Effector memory CD4-positive, alpha-beta T cell (primary cell): ENCODE data around the gene RUFY2.
"Not testable (repeated sequence)": the region's sequence is repeated elsewhere in the genome, so short reads cannot be mapped to it uniquely, and the experiment has no call there.

ENCODE experiments used
- DNase-seq, 3 donors: peaks; one replicate each; pipeline ENCODE4 v3.0.0-alpha.2; 2020
- H3K27ac ChIP-seq: 2 replicates; pipeline ENCODE4 v1.7.0; 2013; ENCODE audit warnings: mild to moderate bottlenecking, low read length, moderate library complexity; ENCODE audit not compliant: insufficient read depth, poor library complexity, severe bottlenecking
- H3K27me3 ChIP-seq: replicated peaks from 2 replicates; pipeline ENCODE4 v1.7.0; 2013; ENCODE audit warnings: mild to moderate bottlenecking, low read length; ENCODE audit not compliant: insufficient read depth, control insufficient read depth, poor library complexity, severe bottlenecking
- H3K36me3 ChIP-seq: 2 replicates; pipeline ENCODE4 v1.7.0; 2013; ENCODE audit warnings: mild to moderate bottlenecking, low read length, moderate library complexity; ENCODE audit not compliant: control insufficient read depth, insufficient read depth
- H3K4me1 ChIP-seq: 2 replicates; pipeline ENCODE4 v1.7.0; 2013; ENCODE audit warnings: low read length, mild to moderate bottlenecking; ENCODE audit not compliant: control insufficient read depth, insufficient read depth, poor library complexity, severe bottlenecking
- H3K4me3 ChIP-seq: 2 replicates; pipeline ENCODE4 v1.7.0; 2013; ENCODE audit warnings: low read length, low read depth, mild to moderate bottlenecking; ENCODE audit not compliant: insufficient read depth, poor library complexity, severe bottlenecking
- H3K9me3 ChIP-seq: 2 replicates; pipeline ENCODE4 v1.7.0; 2013; ENCODE audit warnings: mild to moderate bottlenecking, low read length, moderate library complexity; ENCODE audit not compliant: control insufficient read depth

Gene RUFY2

DNA sequence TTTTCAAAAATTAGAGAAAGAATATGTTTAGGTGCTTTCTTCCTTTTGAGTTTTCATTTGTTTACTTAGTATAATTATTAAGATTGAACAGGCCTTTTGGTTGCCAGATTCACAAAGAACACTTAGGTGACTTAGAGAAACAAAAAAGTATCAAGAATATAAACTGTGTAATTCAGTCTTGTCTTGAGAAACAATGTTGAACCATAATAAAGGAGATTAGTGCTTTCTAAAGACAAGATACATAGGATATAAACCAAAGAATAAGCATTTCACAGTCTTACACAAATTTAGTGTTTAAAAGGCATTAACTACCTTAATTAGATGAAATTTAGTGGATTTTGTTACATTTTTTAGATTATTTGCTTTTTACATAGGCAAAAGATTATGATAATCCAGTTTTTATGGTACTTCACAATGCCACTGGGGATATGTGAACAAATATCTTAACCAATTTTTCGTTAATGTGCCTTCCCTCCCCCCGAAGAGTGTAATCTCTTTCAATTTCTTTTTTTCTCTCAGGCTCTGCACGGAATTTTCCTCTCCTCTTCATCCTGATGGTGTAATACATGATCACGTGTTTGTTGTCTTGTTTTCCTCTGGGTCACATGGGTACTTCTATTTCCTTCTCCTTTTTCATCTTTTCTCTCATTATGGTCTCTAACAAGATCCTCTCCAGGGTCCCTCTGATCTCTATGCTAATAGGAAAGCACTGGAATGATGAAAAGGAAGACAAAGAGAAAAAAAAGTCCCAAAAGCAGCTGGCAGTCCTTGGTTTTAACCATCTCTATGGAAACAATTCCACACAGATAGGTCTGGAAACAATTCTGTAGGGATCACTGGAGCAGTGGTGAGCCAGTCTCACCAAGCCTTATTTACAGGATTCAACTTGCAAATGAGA, 78.9 kb downstream of the RUFY2 start:
- H3K27me3 ChIP-seq = no peaks in the 10 kb centered on the region
- H3K36me3 ChIP-seq = peaks cover 4% of the 10 kb centered on the region
- no peak for DNase-seq
- peaks cover 6% of the 10 kb centered on the region for H3K4me1 ChIP-seq
- H3K4me3 ChIP-seq = no peak overlapping the region
- H3K9me3 ChIP-seq = no peaks in the 10 kb centered on the region
- no peak overlapping the region for H3K27ac ChIP-seq

DNA sequence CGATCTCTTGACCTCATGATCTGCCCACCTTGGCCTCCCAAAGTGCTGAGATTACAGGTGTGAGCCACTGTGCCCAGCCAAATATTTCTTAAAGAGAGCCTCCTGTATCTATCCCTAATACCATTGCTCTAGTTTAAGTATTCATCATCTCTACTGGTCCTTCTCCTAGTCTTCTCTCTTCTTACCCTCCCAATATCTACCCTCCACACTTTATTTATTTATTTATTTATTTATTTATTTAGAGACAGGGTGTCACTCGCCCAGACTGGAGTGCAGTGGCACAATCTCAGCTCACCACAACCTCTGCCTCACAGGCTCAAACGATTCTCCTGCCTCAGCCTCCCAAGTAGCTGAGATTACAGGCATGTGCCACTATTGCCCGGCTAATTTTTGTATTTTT, 82.7 kb downstream of the RUFY2 start:
- H3K36me3 ChIP-seq, H3K27me3 ChIP-seq, H3K4me3 ChIP-seq, H3K4me1 ChIP-seq, H3K9me3 ChIP-seq, DNase-seq, H3K27ac ChIP-seq: not testable (repeated sequence)

DNA sequence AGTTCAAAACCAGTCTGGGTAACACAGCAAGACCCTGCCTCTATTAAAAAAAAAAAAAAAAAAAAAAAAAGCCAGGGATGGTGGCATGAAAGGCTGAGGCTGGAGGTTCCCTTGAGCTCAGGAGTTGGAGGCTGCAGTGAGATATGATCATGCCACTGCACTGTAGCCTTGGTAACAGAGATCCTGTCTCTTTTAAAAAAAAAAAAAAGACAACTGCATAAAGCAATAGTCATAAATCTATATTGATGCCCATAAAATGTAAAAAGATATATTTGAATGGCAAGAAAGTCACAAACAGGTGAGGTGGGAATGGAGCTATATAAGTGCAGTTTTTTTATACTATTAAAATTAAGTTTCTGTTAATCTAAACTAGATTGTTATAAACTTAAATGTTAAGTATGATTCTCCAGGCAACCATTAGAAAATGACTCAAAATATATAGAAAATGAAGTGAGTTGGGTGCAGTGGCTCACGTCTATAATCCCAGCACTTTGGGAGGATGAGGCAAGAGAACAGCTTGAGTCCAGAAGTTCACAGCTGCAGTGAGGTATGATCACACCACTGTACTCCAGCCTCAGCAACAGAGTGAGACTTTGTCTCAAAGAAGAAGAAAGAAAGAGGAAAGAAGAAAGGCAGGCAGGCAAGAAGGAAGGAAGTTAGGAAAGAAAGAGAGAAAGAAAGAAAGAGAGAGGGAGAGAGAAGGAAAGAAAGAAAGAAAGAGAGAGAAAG, 88.6 kb downstream of the RUFY2 start:
- H3K27ac ChIP-seq = no peak overlapping the region
- no peaks in the 10 kb centered on the region for H3K9me3 ChIP-seq
- no peak overlapping the region for H3K4me3 ChIP-seq
- no peaks in the 10 kb centered on the region for H3K36me3 ChIP-seq
- no peaks in the 10 kb centered on the region for H3K27me3 ChIP-seq
- DNase-seq = no peak
- no peaks in the 10 kb centered on the region for H3K4me1 ChIP-seq

DNA sequence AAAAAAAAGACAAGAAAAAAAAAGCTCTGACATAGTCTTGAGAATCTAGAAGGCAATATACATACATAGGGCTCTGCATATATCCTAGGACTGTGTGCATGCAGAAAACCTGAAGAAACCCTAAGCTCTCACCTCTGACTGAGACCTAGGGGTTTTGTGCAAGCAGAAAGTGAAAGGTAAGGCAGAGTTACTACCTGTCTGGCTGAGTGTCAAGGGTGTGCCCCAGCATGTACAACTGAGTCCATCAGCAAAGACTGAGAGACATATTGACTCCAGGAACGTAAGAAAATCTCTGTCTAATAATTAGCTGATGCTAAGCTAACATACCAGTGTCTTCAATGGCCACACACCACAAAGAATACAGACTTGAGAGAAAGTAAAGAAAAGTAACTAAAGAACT, 91.5 kb downstream of the RUFY2 start:
- H3K4me3 ChIP-seq = no peak overlapping the region
- no peaks in the 10 kb centered on the region for H3K36me3 ChIP-seq
- no peaks in the 10 kb centered on the region for H3K27me3 ChIP-seq
- no peaks in the 10 kb centered on the region for H3K4me1 ChIP-seq
- no peak for DNase-seq
- no peak overlapping the region for H3K27ac ChIP-seq
- no peaks in the 10 kb centered on the region for H3K9me3 ChIP-seq

DNA sequence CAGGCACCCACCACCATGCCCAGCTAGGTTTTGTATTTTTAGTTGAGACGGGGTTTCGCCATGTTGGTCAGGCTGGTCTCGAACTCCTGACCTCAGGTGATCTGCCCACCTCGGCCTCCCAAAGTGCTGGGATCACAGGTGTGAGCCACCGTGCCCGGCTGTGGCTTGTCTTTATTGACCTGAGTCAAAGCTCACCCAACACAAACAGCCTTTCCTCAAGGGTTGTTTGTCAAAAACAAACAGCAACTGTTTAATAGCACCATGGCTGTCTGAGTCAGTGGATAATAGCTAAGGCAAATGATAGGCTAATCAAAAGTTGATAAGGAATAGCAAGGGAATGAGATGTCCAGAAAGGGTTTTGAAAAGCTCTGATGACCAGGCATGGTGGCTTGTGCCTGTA, 92.1 kb downstream of the RUFY2 start:
- not testable (repeated sequence) for H3K4me3 ChIP-seq, H3K36me3 ChIP-seq, H3K27ac ChIP-seq, H3K4me1 ChIP-seq, DNase-seq, H3K27me3 ChIP-seq, H3K9me3 ChIP-seq

DNA sequence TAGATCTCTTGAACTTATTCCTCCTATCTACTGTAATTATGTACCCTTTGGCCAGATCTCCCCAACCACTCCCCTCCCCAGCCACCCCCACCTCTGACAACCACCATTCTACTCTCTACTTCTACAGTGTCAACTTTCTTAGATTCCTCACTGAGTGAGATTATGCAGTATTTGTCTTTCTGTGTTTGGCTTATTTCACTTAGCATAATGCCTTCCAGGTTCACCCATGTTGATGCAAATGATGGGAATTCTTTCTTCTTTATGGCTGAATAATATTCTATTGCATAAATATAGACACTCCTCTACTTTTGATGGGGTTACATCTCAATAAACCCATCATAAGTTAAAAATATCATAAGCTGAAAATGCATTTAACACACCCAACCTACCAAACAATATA, 96.5 kb downstream of the RUFY2 start:
- Histone ChIP-seq H3K4me3 (no peak overlapping the region), H3K36me3 (no peaks in the 10 kb centered on the region), H3K27me3 (no peaks in the 10 kb centered on the region), H3K27ac (no peak overlapping the region), H3K9me3 (no peaks in the 10 kb centered on the region), H3K4me1 (no peaks in the 10 kb centered on the region)
- DNase-seq = no peak

DNA sequence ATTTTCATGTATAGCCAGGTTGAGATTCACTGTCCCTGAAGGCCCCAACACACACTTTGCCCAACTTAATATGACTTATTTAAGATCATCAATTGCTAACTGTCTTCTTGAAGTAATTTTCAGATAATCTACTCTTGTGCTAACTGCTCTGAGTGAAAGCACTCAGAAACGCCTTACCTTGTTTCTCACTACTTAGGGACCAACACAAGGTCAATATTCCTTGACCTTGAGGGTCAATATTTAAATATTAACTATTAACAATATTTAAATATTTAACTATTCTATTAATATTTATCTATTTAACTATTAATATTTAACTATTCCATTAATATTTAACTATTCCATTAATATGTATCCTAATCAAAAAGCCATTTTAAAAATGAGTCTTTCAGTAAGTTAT, 101.2 kb downstream of the RUFY2 start:
- no peak for DNase-seq
- H3K27me3 ChIP-seq = no peaks in the 10 kb centered on the region
- H3K4me1 ChIP-seq = no peaks in the 10 kb centered on the region
- no peaks in the 10 kb centered on the region for H3K9me3 ChIP-seq
- no peaks in the 10 kb centered on the region for H3K36me3 ChIP-seq
- H3K27ac ChIP-seq = no peak overlapping the region
- H3K4me3 ChIP-seq = no peak overlapping the region

DNA sequence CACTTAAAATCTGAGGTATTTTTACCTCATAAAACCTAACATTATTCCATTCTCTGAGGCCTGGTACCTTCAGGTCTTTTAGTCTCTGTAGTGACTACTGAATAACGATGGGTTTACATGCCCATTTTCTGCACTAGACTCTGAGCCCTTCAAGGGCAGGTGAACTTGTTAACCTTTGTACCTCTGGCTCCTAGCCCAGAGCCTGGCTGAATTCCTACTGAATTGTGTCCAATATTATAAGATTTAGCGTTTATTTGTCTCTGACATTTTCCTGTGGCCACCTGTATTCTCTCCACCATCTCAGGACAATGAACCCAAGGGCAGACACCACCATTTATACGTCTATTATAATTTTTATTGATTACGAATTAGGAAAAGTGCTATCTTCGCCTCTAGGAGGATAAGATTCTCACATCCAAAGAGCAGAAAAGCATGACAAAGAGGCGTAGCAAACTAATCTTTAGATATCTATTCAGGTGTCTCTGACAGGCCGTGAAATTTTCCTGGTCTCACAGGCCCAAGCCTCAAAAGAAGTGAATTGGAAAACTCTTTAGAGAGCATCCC, 103.1 kb downstream of the RUFY2 start:
- no peaks in the 10 kb centered on the region for H3K27me3 ChIP-seq
- DNase-seq = no peak

DNA sequence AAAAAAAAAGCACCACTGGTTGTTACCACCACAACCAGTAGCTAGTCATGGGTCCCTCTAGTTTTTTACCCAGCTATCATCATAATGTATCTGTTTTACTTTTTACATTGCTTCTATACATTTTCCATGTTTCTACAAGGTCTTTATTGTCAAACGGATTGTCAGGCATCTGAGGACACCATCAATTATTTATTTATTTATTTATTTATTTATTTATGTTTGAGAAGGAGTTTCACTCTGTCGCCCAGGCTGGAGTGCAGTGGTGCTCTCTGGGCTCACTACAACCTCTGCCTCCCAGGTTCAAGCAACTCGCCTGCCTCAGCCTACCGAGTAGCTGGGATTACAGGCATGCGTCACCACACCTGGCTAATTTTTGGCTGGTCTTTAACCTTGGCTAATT, 104.2 kb downstream of the RUFY2 start:
- Histone ChIP-seq H3K27me3 (no peaks in the 10 kb centered on the region), H3K9me3 (no peaks in the 10 kb centered on the region)
- no peak for DNase-seq

More for the DNA sequence above, 103.1 kb downstream of the RUFY2 start:
- Histone ChIP-seq H3K36me3 (no peaks in the 10 kb centered on the region), H3K4me1 (no peaks in the 10 kb centered on the region), H3K4me3 (no peak overlapping the region), H3K9me3 (no peaks in the 10 kb centered on the region), H3K27ac (no peak overlapping the region)

DNA sequence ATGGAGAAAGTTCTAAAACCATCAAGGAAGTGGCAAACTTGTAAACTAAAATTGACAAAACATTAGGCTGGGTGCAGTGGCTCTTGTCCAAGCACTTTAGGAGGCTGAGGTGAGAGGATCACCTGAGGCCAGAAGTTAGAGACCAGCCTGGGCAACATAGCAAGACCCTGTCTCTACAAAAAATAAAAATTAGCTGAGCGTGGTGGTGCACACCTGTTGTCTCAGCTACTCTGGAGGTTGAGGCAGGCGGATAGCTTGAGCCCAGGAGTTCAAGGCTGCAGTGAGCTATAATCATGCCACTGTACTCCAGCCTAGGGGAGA, 104.6 kb downstream of the RUFY2 start:
- H3K9me3 ChIP-seq = no peaks in the 10 kb centered on the region
- H3K4me3 ChIP-seq = no peak overlapping the region
- no peak for DNase-seq
- no peaks in the 10 kb centered on the region for H3K27me3 ChIP-seq
- H3K36me3 ChIP-seq = no peaks in the 10 kb centered on the region
- H3K4me1 ChIP-seq = no peaks in the 10 kb centered on the region
- no peak overlapping the region for H3K27ac ChIP-seq

More for the DNA sequence above, 104.2 kb downstream of the RUFY2 start:
- Histone ChIP-seq H3K27ac (no peak overlapping the region), H3K4me1 (no peaks in the 10 kb centered on the region), H3K4me3 (no peak overlapping the region), H3K36me3 (no peaks in the 10 kb centered on the region)
